H54 (cell line): ENCODE results near the gene EMCN.
"Not testable (repeated sequence)": the region's sequence is repeated elsewhere in the genome, so short reads cannot be mapped to it uniquely, and the experiment has no call there.

Source experiments
- DNase-seq: peaks from one replicate; pipeline ENCODE4 v3.0.0; 2011; ENCODE audit warnings: low spot score, mixed read lengths; ENCODE audit not compliant: insufficient read length
- FAIRE-seq: peaks from 3 replicates; lab custom pipeline; 2011; peaks lifted over from hg19 to GRCh38; lab: Jason Lieb, UNC
- POLR2A ChIP-seq: IDR thresholded peaks from 2 replicates; pipeline ENCODE4 v1.6.1; 2011; ENCODE audit warnings: low read depth, mild to moderate bottlenecking, low read length

Gene EMCN

DNA sequence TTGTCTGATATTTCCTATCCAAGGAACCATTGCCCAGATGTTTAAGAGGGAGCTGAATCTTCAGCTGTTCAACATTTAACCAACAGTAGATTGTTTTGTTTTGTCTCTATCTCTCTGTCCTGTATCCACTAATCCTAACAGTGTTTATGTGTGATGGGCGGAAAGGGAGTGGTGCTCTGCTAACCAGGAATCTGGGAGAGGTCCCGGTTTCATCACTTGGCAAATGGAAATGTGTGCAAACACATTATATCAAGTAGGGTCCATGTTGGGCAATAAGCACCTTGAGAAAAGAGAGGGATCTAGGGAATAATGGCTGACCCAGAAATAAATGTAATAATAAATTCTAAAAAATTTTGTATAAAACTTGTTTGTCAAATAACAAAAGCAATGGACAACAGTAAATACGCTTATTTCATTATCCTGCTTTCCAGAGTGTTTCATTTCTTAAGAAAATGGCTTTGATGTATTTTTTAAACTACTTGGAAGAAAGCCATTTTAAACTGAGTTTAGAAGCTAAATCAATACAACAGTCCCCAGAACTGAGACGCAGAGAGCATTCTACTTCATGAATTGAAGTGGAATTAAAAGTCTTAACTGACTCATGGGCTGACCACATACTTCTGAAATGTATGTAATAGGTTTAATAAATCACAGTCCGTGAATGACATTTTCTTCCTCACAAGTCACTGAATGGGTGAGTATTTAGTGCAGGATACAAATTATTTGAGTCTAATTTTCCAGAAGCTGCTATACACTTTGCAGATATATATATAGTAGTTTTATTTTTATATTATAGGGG, 55.8 kb downstream of the EMCN start:
- no peak for FAIRE-seq

DNA sequence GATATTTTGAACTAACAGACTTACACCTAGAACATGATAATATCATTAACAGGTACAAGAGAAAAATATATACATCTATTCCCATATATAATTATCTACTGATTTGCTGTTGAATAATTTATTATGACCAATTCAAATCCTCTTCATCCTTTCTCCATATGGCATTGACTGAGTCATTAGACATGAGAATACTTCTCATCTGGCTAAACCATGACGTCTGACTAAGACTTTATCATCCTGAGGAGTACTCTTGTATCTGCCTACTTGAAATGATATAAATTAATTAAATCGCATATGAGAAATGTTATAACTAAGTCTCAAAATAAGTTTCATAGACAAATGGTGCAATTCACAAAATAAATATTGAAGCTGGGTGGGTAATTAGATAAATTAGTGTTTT, 67.4 kb downstream of the EMCN start:
- DNase-seq (no peak), FAIRE-seq (no peak)
- TF ChIP-seq POLR2A = no peak

More for the DNA sequence above, 55.8 kb downstream of the EMCN start:
- TF ChIP-seq POLR2A = no peak
- no peak for DNase-seq

GRCh38 chr4:100431416-100431815, 86.4 kb downstream of the EMCN start:
- FAIRE-seq (no peak), DNase-seq (no peak)
- no peak for TF ChIP-seq POLR2A

- DNase-seq (no peak), FAIRE-seq (no peak)
- no peak for TF ChIP-seq POLR2A
Measured at GRCh38 chr4:100430451-100430850, 87.4 kb downstream of the EMCN start.

DNA sequence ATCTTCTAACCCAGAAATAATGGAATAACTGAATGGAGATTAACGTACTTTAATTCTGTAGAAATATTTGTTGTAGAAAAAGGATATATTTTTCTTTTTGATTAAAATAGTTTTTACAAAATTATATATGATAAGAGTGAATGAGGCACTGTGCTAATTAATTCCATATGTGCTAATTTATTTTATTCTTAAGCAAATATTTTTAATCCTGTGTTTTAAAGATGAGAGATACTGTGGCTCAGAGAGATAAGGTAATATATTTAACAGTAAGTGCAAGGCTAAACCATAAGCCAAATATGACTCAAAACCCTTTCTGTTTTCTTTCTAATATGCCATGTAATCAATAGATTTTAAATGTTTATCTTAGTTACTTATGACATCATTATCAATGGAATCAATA, 88.2 kb downstream of the EMCN start:
- no peak for DNase-seq
- no peak for TF ChIP-seq POLR2A
- no peak for FAIRE-seq

DNA sequence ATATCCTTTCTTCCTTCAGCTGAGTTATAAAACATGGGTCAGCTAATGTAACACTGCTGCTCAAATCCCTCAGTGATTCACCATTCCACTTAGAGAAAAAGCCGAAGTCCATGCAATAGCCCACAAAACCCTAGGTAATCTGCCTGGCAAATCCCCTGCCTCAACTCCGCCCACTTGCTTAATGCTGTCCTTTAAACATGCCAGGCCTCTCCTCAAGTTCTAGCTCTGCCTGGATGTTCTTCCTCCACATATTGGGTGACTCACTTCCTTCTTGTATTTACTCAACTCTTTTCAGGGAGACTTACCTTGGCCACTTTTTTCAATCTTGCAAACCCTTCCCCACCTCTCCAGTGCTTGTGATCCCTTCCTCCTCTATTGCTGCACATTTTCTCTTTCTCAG, 89.8 kb downstream of the EMCN start:
- no peak for FAIRE-seq
- peak; percentile 1 for DNase-seq
- no peak for TF ChIP-seq POLR2A

DNA sequence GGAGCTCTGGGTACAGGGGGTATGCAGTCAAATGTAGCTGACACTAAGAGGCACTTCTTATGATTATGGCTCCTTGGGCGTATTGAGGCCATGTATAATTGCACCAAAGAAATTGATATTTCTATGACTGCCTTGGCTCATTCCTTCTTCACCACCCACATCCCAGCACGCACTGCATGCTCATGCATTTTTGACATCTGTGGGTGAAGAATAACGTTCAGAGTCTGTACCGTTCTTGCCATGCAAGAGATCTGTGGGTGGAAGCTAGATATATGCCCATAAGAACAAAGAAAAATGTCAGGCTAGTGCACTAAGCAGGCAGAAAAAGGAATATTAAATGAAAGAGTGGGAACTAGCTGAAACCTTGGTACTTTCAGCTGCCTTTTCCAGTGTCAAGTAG, 93.4 kb downstream of the EMCN start:
- no peak for FAIRE-seq
- no peak for DNase-seq
- TF ChIP-seq POLR2A = no peak

DNA sequence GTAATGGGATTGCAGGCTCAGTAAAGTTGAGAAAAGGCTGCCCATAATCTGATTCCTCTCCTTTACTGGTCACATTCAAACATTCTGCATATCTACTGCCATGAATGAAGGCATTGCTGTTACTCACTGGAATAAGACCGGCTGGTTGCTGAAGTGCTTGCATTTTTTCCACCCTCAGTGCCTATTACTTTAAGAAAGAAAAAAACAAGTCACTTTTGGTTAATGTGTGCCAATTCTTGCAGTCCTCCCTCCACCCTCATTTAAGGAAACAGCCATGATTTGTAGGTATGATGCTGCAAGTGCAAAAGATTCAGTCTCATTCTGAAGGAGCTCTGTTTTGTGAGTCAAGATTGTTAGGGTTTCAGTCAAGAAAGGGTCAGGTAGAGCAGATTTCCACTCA, 94.9 kb downstream of the EMCN start:
- FAIRE-seq = no peak

DNA sequence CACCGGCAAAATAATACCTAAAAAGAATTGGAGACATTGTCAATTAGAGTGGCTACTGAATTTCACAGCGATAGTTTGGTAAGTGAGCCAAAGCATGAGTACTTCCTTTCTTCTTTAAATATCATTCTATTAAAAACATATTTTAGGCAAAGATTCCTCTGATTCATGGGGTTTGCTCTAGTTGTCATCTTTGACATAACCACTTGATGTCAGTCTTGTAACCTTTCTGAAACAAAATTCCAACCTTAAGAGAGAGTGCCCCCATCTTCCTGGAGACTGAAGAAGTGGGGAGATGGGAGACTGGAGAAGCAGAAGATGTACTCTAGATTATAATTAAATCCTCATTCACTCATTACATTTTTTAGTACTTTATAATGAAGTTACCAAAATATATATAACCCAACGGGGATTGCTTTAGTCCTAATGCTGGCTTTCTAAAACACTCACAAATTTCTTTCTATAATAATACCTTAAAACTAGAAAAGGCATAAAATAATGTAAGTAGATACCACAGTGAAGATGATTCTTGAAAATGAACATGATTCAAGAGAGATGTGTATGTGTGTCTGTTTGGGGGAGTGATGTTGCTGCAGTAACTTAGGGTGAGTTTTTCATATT, 96.4 kb downstream of the EMCN start:
- DNase-seq = no peak
- TF ChIP-seq POLR2A = no peak
- no peak for FAIRE-seq

More for the DNA sequence above, 94.9 kb downstream of the EMCN start:
- TF ChIP-seq POLR2A = no peak
- DNase-seq = no peak

- no peak for DNase-seq
- no peak for TF ChIP-seq POLR2A
- no peak for FAIRE-seq
Measured at GRCh38 chr4:100420571-100420970, 97.3 kb downstream of the EMCN start.

- DNase-seq (no peak), FAIRE-seq (no peak)
- TF ChIP-seq POLR2A = no peak
Measured at GRCh38 chr4:100417565-100417964, 100.3 kb downstream of the EMCN start.

GRCh38 chr4:100414016-100414790, 103.6 kb downstream of the EMCN start:
- FAIRE-seq = no peak
- DNase-seq = no peak
- TF ChIP-seq POLR2A = no peak

GRCh38 chr4:100391863-100392262, 126.0 kb downstream of the EMCN start:
- no peak for TF ChIP-seq POLR2A
- FAIRE-seq (no peak), DNase-seq (no peak)

DNA sequence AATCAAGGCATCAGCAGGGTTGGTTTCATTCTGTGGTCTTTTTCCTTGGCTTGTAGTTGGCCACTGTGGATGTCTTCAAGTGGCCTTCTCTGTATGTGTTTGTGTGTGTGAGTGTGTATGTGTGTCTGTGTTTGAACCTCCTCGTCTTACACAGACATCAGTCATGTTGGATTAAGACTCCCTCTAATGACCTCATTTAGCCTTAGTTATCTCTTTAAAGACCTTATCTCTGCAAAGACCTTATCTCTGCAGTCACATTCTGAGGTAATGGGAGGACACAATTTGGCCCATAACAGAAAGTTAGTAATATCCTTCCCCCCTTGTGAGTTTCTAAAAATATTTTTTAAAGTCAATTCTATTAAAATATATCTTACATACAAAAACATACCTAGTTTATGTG, 126.7 kb downstream of the EMCN start:
- DNase-seq = no peak
- no peak for TF ChIP-seq POLR2A
- no peak for FAIRE-seq

GRCh38 chr4:100386270-100386669, 131.6 kb downstream of the EMCN start:
- TF ChIP-seq POLR2A = no peak
- DNase-seq (no peak), FAIRE-seq (no peak)

DNA sequence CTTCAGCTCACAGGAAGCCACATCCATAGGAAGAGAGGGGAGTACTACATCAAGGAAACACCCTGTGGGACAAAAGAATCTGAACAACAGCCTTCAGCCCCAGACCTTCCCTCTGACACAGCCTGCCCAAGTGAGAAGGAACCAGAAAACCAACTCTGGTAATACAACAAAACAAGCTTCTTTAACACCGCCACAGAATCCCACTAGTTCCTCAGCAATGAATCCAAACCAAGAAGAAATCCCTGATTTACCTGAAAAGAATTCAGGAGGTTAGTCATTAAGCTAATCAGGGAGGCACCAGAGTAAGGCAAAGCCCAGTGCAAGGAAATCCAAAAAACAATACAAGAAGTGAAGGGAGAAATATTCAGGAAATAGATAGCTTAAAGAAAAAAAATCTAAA, 137.4 kb downstream of the EMCN start:
- not testable (repeated sequence) for DNase-seq, FAIRE-seq
